Left cardiac atrium (tissue), 4 donors: ENCODE measurements around the gene EIF4G3. TPM values are rescaled to one million over a fixed set of nuclear protein-coding genes. Genes with fewer than 3 reads are reported as not detected.
"Not testable (repeated sequence)": the region's sequence is repeated elsewhere in the genome, so short reads cannot be mapped to it uniquely, and the experiment has no call there.

Experiments
- ATAC-seq, 2 donors: fragments of 200-7000 bp; cut with Tn5 transposase; one replicate each; pipeline ENCODE4 v1.9.1; 2020; ENCODE audit warnings: mild to moderate bottlenecking in 2 of 2, moderate library complexity in 2 of 2
- DNase-seq: peaks from one replicate; pipeline ENCODE4 v3.0.0-alpha.2; 2020
- intact Hi-C, 2 donors: fragments of 100-400 bp; cut with DNase I; formaldehyde crosslinking; loops; one replicate each; pipeline versions ENCODE4 v1.14.1 to v1.15.1; 2022 to 2023
- total RNA-seq, 2 donors: library from RNA; stranded (reverse); fragmentation: NEBNext Ultra II Directional; extraction: Animal tissue kit (Norgen Biotek cat#: 25700); gene quantifications; one replicate each; pipeline ENCODE4 v1.2.1, GENCODE V29; 2021
- donor health status: DM: no; HTN: yes; CAD: no.
- donor health status: DM: no; HTN: yes; CAD: no; lungs with severe emphysema.
- donor health status: DM: yes; HTN: yes; CAD: no.
- donor health status: Dilated cardiomyopathy.

The EIF4G3 gene
- total RNA-seq, 2 donors from 2014 or later, result 38.2 to 48.2 TPM

- ATAC-seq (no peak), DNase-seq (no peak)
- intact Hi-C loops, result no loop called here
These were observed 240.1 kb downstream of the EIF4G3 start for GRCh38 chr1:20936621-20937020.

- no peak for ATAC-seq
- DNase-seq, result no peak
- intact Hi-C loops, result no loop called here
These were observed 240.5 kb downstream of the EIF4G3 start for GRCh38 chr1:20936216-20936615.

GRCh38 chr1:20935717-20936116 lies 241.0 kb downstream of the EIF4G3 start:
- ATAC-seq, result no peak
- intact Hi-C loops, result no loop called here
- no peak for DNase-seq

GRCh38 chr1:20932437-20932977 lies 244.2 kb downstream of the EIF4G3 start:
- ATAC-seq (no peak), DNase-seq (no peak)
- intact Hi-C loops, result no loop called here

- intact Hi-C loops, result no loop called here
- ATAC-seq, result no peak
These were observed 244.7 kb downstream of the EIF4G3 start for GRCh38 chr1:20931930-20932436.

GRCh38 chr1:20930427-20930826 lies 246.3 kb downstream of the EIF4G3 start:
- intact Hi-C loops, result no loop called here
- ATAC-seq (no peak), DNase-seq (no peak)

More at GRCh38 chr1:20931930-20932436, 244.7 kb downstream of the EIF4G3 start:
- no peak for DNase-seq

- intact Hi-C loops, result no loop called here
- ATAC-seq (no peak), DNase-seq (no peak)
These were observed 248.6 kb downstream of the EIF4G3 start for GRCh38 chr1:20928146-20928545.

GRCh38 chr1:20921285-20921684 lies 255.4 kb downstream of the EIF4G3 start:
- ATAC-seq (no peak), DNase-seq (no peak)
- intact Hi-C loops, result no loop called here

- DNase-seq (no peak), ATAC-seq (no peak)
- intact Hi-C loops, result no loop called here
These were observed 263.5 kb downstream of the EIF4G3 start for GRCh38 chr1:20913242-20913641.

GRCh38 chr1:20907526-20907925 lies 269.2 kb downstream of the EIF4G3 start:
- intact Hi-C loops, ATAC-seq, DNase-seq: not testable (repeated sequence)

- DNase-seq, result no peak
- intact Hi-C loops, result no loop called here
- ATAC-seq, result no peak
These were observed 273.3 kb downstream of the EIF4G3 start for GRCh38 chr1:20903437-20903836.

- intact Hi-C loops, result no loop called here
- ATAC-seq, result no peak
- no peak for DNase-seq
These were observed 276.6 kb downstream of the EIF4G3 start for GRCh38 chr1:20900056-20900455.

- intact Hi-C loops, result no loop called here
- ATAC-seq, result no peak
- no peak for DNase-seq
These were observed 277.3 kb downstream of the EIF4G3 start for GRCh38 chr1:20899154-20899972.

- ATAC-seq (peak in 1 of 2 donors; percentile 68), DNase-seq (no peak)
- intact Hi-C loops, result no loop called here
These were observed 279.9 kb downstream of the EIF4G3 start for GRCh38 chr1:20896826-20897225.

- ATAC-seq, result no peak
- DNase-seq, result no peak
- intact Hi-C loops, result no loop called here
These were observed 282.8 kb downstream of the EIF4G3 start for GRCh38 chr1:20893931-20894330.

- no peak for ATAC-seq
- intact Hi-C loops, result no loop called here
These were observed 285.6 kb downstream of the EIF4G3 start for GRCh38 chr1:20891091-20891490.

GRCh38 chr1:20887246-20887645 lies 289.5 kb downstream of the EIF4G3 start:
- intact Hi-C loops, result no loop called here
- ATAC-seq, result no peak
- no peak for DNase-seq

More at GRCh38 chr1:20891091-20891490, 285.6 kb downstream of the EIF4G3 start:
- no peak for DNase-seq

GRCh38 chr1:20885121-20885520 lies 291.6 kb downstream of the EIF4G3 start:
- intact Hi-C loops, result no loop called here
- no peak for ATAC-seq
- no peak for DNase-seq

- no peak for ATAC-seq
- no peak for DNase-seq
- intact Hi-C loops, result no loop called here
These were observed 292.2 kb downstream of the EIF4G3 start for GRCh38 chr1:20884513-20884912.

GRCh38 chr1:20883766-20884165 lies 292.9 kb downstream of the EIF4G3 start:
- no peak for ATAC-seq
- DNase-seq, result no peak
- intact Hi-C loops, result no loop called here

GRCh38 chr1:20882837-20883236 lies 293.9 kb downstream of the EIF4G3 start:
- ATAC-seq (no peak), DNase-seq (no peak)
- intact Hi-C loops, result no loop called here
